Adrenal gland (tissue), 5 donors: ENCODE data around the gene GABBR1.

ENCODE experiments used
- POLR2A ChIP-seq, 2 donors: fragments of 450-650 bp; IDR thresholded peaks; one replicate each; pipeline ENCODE4 v1.6.1; 2017; ENCODE audit warnings: antibody characterized with exemption in 2 of 2, mild to moderate bottlenecking in 2 of 2, moderate library complexity in 1 of 2
- TF ChIP-seq, protein P1 (sequence below), 6 experiments: fragments of 450-650 bp in 4 of 6; fragments of 200-600 bp in 2 of 6; sonication (generic) in 1 of 6; IDR thresholded peaks; 1 replicate in 5 of 6; 2 replicates in 1 of 6; pipeline versions ENCODE4 v1.5.1 to v1.8.0; 2016 to 2021; ENCODE audit warnings: antibody characterized with exemption in 6 of 6, mild to moderate bottlenecking in 2 of 6, moderate library complexity in 1 of 6
- donor health status: DM: no; HTN: no; CAD: no.

DNA sequence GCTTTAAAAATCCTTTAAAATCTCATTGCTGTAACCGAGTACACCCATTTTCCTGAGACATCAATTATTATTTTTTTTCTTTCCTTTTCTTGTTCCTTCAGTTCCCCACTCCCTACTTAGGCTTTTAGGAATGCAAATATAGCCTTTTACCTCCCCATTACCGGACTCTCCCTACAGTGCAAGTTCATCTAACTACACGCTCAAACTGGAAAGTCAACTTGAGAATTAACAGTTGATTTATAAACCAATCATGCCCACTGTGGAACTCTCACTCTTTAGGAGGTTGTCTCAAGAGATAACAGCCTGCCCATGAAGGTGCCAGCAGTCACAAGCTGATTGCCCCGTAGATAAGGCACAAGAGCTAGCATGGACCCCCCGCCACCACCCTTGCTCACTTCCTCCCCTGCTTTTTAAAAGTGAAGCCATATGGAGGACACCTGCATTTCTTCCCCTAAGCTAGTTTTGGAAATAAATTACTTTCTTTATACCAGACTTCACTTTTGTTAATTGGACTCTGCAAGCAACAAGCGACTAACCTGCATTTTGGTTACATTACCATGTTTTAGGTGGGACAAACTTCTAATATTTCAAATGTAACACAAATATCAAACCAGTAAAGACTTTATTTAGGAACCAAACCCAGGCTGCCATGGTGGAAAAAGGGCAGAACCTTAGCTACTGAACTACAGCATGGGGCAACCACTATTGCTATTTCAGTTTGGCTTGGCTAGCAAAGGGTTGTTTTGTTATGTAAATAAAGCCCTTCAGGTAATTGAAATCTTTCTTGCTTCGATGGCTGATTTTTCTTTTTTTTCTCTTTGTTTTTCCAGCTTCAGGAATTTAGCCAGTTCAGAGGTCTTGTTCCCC is 108.3 kb downstream of the GABBR1 start:
- TF ChIP-seq, protein P1, sequence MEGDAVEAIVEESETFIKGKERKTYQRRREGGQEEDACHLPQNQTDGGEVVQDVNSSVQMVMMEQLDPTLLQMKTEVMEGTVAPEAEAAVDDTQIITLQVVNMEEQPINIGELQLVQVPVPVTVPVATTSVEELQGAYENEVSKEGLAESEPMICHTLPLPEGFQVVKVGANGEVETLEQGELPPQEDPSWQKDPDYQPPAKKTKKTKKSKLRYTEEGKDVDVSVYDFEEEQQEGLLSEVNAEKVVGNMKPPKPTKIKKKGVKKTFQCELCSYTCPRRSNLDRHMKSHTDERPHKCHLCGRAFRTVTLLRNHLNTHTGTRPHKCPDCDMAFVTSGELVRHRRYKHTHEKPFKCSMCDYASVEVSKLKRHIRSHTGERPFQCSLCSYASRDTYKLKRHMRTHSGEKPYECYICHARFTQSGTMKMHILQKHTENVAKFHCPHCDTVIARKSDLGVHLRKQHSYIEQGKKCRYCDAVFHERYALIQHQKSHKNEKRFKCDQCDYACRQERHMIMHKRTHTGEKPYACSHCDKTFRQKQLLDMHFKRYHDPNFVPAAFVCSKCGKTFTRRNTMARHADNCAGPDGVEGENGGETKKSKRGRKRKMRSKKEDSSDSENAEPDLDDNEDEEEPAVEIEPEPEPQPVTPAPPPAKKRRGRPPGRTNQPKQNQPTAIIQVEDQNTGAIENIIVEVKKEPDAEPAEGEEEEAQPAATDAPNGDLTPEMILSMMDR (IDR thresholded peaks at IDR 0.05), result no peak
- no peak for TF ChIP-seq POLR2A (IDR thresholded peaks at IDR 0.05)
